ENCODE results near the gene DOCK6. TPM values are rescaled to one million over a fixed set of nuclear protein-coding genes. Genes with fewer than 3 reads are reported as not detected.

Gene DOCK6
- total RNA-seq, 1 experiment from 2014 or later = 82.4 TPM

- ChIA-PET CTCF (interaction anchor here (0.8 to 1.4 kb wide), 2 partner anchors 10 to 11 kb away, joined by 3 to 4 read pairs; no protein-coding TSS in a partner anchor), POLR2A (interaction anchor here (1.0 kb wide), 1 partner anchor 70 kb away, joined by 3 read pairs; the partner anchor contains the start of gene SWSAP1), RAD21 (ENCODE audit: low non-redundant PET in 1 of 2, low total read pairs in 2 of 2, uncharacterized antibody in 2 of 2, unreplicated experiment in 2 of 2) (no interaction called here)
- ATAC-seq = no peak
- H3K4me3 ChIP-seq (replicated peaks in 1 of 2; ENCODE audit: low read depth in 1 of 2, low read length in 2 of 2) = no peak overlapping the region
- no peaks in the 10 kb centered on the region for H3K79me2 ChIP-seq (ENCODE audit: insufficient read depth, low read length)
- BruUV-seq (replicated peaks) = no TSS peak
- H2AFZ ChIP-seq (ENCODE audit: low read depth, low read length, poor library complexity, severe bottlenecking) = no peak overlapping the region
- no peaks in the 10 kb centered on the region for H3K4me1 ChIP-seq (ENCODE audit: control insufficient read depth in 1 of 2, insufficient read depth in 2 of 2, low read length in 2 of 2)
- no peak overlapping the region for H3K4me2 ChIP-seq (ENCODE audit: low read length)
- H3K27ac ChIP-seq (ENCODE audit: low read depth, low read length) = no peak overlapping the region
- no peaks in the 10 kb centered on the region for H3K27me3 ChIP-seq (ENCODE audit: insufficient read depth, low read length)
- no peaks in the 10 kb centered on the region for H3K9me3 ChIP-seq (ENCODE audit: control insufficient read depth in 1 of 2, insufficient read depth in 1 of 2, low read depth in 1 of 2, low read length in 2 of 2)
- H4K20me1 ChIP-seq (ENCODE audit: insufficient read depth) = no peaks in the 10 kb centered on the region
- intact Hi-C loops (cut with micrococcal nuclease) = no loop called here
- H3K9me2 ChIP-seq (ENCODE audit: insufficient read depth) = no peaks in the 10 kb centered on the region
- TF ChIP-seq YY1 (IDR thresholded peaks at IDR 0.05; ENCODE audit: extremely low read depth, insufficient replicate concordance, low read depth, low read length) = no peak
- no peak overlapping the region for H3K9ac ChIP-seq (ENCODE audit: low read length)
- no peaks in the 10 kb centered on the region for H3K36me3 ChIP-seq (ENCODE audit: control insufficient read depth in 1 of 2, insufficient read depth in 2 of 2, low read length in 2 of 2)
- DNase-seq (ENCODE audit: low read depth, low spot score) = no peak
Observed at GRCh38 chr19:11304936-11305335, 42.6 kb upstream of the DOCK6 start.

GRCh38 chr19:11300811-11301120 is 38.4 kb upstream of the DOCK6 start:
- no TSS peak for BruUV-seq (replicated peaks)

More at GRCh38 chr19:11300811-11301120, 38.4 kb upstream of the DOCK6 start:
- no peaks in the 10 kb centered on the region for H3K27me3 ChIP-seq (ENCODE audit: insufficient read depth, low read length)
- RAD21 ChIA-PET (ENCODE audit: low non-redundant PET in 1 of 2, low total read pairs in 2 of 2, uncharacterized antibody in 2 of 2, unreplicated experiment in 2 of 2) = no interaction called here
- no peak overlapping the region for H2AFZ ChIP-seq (ENCODE audit: low read depth, low read length, poor library complexity, severe bottlenecking)
- H3K4me2 ChIP-seq (ENCODE audit: low read length) = no peak overlapping the region
- ATAC-seq (no peak), DNase-seq (ENCODE audit: low read depth, low spot score) (no peak)
- intact Hi-C loops (cut with micrococcal nuclease) = no loop called here
- no peaks in the 10 kb centered on the region for H3K9me3 ChIP-seq (ENCODE audit: control insufficient read depth in 1 of 2, insufficient read depth in 1 of 2, low read depth in 1 of 2, low read length in 2 of 2)
- CTCF ChIA-PET = no interaction called here
- POLR2A ChIA-PET = no interaction called here
- H3K9ac ChIP-seq (ENCODE audit: low read length) = no peak overlapping the region
- H3K36me3 ChIP-seq (ENCODE audit: control insufficient read depth in 1 of 2, insufficient read depth in 2 of 2, low read length in 2 of 2) = no peaks in the 10 kb centered on the region
- no peak overlapping the region for H3K4me3 ChIP-seq (replicated peaks in 1 of 2; ENCODE audit: low read depth in 1 of 2, low read length in 2 of 2)
- no peaks in the 10 kb centered on the region for H4K20me1 ChIP-seq (ENCODE audit: insufficient read depth)
- H3K9me2 ChIP-seq (ENCODE audit: insufficient read depth) = no peaks in the 10 kb centered on the region
- no peak overlapping the region for H3K27ac ChIP-seq (ENCODE audit: low read depth, low read length)
- H3K4me1 ChIP-seq (ENCODE audit: control insufficient read depth in 1 of 2, insufficient read depth in 2 of 2, low read length in 2 of 2) = peaks cover 5 to 10% of the 10 kb centered on the region in 2 experiments; a peak in 3 of 4 replicates
- TF ChIP-seq SIN3A (IDR thresholded peaks at IDR 0.05; ENCODE audit: low read depth) (no peak), CEBPB (IDR thresholded peaks at IDR 0.05; ENCODE audit: low read depth) (no peak), EGR1 (IDR thresholded peaks at IDR 0.05; ENCODE audit: low read depth) (no peak), POLR2A (IDR thresholded peaks at IDR 0.05; ENCODE audit: borderline replicate concordance, extremely low read depth, insufficient read depth, insufficient read length) (no peak)
- no peaks in the 10 kb centered on the region for H3K79me2 ChIP-seq (ENCODE audit: insufficient read depth, low read length)
